GM18873 (cell line): ENCODE data around the gene SCN5A.
"Not testable (repeated sequence)": the region's sequence is repeated elsewhere in the genome, so short reads cannot be mapped to it uniquely, and the experiment has no call there.

Experiments
- ATAC-seq: cut with Tn5 transposase; IDR thresholded peaks from one replicate; pipeline ENCODE4 v1.9.1; 2021; ENCODE audit warnings: mild to moderate bottlenecking, moderate library complexity, moderate number of reproducible peaks; ENCODE audit not compliant: unreplicated experiment, low FRiP score

Gene SCN5A

DNA sequence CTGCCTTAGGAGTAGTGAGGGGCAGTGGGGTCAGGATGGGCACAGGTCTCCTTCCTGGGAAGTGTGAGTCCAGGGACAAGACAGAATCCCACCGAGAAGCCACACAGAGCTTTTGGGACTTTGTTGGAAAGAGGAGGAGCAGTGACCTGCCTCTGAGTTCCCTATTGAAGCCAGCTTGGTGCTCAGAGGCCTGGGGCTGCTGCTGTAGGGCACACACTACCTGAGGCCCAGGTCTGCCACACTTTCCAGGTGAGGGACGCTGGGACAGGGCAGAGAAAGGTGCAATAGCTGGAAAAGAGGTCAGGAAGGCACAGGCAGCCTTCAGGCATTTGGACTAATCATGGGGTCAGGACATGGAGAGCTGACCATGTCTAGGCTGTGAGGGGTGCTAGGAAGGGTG is 67.7 kb downstream of the SCN5A start:
- ATAC-seq: no peak

DNA sequence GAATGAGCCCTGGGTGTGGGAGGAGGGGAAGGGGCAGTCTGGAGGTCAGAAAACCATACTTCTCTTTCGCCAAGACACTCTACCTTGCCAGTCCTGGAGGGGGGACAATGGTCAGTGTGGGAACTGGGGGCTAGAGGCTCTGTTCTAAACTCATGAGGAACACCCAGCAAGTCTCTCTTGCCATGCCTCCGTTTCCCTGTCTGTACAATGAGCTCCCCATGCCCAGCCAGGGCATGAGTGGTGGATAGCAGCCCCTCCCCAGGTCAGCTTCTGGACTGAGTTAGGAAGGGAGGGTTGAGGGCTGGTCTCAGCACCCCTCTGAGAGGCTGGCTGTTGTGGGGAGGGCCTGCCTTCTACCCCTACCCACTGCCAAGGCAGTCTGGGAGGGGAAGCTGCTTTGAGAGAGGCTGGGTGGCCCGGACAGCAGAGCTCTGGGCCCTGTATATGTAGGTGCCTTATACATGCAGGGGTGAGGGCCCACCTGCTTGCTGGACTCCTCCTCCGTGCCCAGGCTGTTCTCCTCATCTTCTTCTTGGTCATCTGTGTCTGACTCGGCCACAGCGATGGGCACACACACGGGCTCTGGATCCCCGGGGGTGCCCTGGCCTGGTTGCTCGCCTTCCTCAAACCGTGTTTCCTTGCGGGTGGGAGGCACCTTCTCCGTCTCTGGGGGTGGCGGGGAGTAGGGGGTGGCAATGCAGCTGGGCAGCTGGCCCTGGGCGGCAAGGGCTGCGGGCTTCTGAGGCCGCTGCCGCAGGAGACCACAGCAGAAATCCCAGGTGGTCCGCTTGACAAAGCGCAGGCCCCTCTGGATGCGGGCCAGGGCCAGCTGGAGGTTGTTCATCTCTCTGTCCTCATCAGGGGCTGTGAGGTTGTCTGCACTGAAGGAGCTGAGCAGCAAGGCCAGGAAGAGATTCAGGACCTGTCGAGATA is 68.8 kb downstream of the SCN5A start:
- no peak for ATAC-seq

DNA sequence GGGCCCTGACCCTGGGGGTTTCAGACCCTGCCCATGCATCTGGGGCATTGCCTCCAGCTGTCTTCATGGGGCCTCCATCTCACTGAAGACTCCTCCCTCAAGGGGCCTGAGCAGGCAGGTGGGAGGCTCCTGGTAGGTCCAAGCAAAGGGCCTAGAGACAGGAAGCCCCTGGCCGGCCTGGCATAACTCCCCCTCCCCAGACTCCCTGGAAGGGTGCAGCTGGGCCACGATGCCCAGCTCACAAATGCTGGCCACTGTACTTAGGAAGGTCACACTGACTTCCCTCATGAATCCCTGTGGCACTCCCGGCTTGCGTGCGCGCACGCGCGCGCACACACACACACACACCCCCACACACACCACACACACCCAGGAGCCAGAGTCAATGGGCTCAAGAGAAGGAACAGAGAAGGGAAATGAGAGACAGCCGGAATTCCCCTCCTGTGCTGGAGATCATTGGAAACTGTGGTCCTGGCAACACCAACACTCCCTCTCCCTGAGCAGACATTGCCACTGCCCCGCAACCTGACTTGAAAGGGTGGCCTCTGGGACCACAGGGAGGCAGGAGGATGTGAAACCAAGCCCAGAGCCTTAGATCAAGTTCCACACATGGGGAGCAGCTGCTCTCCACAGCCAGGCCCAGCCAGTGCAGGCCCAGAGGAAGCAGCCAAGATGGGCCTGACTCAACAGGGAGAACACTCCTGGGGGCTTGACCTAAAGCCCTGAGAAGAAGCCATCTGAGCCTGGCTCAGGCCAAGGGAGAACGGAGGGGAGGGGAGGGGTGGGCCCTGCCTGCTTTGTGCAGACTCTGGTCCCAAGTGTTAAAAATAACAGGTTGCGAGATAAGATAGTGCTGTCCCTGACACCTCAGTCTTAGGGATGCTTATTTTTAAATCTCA is 69.7 kb downstream of the SCN5A start:
- no peak for ATAC-seq

DNA sequence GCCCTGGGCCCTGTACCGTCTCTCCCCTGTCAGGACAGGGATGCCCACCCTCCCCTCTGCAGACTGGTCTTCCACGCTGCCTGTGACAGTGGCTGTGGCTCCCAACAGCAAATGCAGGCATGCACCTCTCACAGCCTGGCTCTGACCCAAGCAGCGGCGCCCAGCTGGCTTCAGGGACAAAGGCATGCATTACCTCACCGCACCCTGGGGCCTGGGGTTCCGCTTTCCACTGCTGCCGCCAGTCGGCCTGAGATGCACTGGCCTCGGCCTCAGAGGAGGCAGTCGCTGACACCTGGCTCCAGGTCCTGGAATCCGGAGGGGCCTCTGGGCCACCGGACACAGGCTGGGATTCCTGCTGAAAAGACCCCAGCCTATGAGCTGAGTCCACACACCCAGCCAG is 70.3 kb downstream of the SCN5A start:
- no peak for ATAC-seq

DNA sequence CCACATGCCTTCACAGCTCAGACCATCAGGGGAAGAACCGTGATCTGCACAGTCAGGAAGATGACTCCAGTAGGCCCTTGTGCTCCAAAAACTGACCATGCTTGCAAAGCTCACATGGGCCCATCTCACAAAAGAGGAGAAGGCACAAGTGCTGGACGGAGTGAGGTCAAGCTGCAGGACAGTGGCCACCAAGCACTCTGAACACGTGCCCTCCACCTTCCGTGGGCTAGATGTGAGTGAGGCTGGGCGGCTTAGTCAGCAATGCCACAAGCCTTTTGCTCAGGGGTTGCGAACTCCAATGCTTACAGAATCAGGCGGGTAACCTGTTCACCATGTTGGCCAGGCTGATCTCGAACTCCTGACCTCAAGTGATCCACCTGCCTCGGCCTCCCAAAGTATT is 70.9 kb downstream of the SCN5A start:
- ATAC-seq: no peak

DNA sequence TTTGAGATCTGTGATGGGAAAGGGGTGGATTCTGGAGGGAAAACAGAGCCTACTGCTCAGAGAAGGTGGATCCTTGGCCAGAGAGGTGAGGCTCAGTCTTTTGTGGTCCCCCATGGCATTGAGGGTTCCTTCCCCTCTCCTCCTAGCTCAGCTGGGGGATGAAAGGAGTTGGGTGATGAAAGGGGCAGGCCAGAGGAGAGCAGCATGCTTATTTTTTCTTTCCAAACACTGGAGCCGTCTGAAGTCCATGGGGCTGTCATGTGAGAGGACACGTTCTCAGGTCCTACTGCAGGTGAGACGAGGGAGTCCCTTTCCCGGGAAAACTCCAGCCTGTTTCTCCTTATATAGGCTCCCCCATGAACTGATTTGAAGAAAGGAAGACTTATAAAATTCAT is 71.4 kb downstream of the SCN5A start:
- ATAC-seq: no peak

DNA sequence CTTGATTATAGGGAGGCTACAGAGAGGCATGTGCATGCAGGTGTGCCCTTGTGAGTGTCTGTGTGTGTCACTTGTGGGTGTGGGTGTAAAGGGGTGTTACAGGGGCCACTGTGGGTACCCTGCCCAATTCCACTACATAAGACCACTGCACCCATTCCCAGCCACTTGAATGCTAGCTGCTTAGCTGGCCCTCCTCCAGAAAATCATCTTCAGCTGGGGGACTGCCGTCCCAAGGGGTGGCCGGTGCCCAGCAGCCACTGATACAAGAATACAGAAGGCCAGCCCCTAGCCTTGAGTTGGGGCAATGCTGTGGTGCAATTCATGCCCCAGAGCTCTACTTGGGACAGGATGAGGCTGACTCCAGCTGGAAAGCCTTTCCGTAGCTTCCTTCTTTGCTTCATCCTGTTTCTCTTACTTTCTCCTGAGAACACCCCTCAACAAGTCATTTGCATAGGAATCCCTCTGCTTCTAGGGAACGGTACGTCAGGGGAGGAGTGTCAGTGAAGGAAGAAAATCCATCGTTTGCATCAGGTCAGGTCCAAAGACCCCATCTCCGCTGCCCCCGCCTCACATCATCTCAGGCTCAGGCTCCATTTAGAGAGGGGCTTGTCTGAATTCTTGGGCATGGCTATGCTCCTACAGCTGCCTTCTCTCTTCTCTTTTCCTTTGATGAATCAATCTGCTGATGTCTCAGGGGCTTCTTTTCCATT is 72.0 kb downstream of the SCN5A start:
- ATAC-seq: no peak

DNA sequence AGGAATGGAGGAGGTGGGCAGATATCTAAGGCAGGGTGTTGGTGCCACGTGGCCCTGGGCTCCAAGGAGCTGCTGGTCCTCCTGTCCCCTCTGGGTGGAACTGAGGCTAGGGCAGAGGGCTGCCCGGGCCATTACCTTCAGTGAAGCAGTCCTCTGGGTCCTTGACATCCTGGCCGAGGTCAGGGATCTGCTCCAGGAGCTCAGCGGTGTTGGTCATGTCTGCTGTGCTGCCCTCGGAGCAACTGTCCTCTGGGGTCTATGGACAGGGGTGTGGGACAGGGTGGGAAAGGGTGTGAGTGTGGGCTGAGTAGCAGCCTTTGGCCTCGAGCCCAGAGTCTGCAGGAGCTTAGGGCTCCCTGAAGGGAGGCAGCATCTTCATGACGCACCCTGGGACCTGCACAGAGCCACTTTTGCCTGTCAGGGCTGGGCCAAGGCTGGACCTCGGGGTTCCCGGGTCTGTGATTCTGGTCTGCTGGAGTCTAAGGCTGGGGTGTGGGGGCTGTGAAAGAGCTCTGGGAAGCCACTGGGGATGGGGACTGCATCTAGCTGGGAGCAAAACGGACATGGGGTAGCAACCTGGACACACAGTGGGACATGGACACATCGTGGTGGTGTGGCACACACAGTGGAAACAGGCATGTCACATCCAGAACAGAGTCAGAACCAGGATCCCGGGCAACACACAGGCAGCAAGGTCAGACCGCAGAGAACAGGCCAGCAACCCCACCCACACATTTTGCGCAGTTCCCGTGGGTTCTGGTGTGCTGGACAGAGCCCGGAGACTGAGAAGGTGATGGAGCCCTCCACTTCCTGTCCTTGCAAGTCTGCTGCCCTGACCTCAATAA is 72.7 kb downstream of the SCN5A start:
- no peak for ATAC-seq

DNA sequence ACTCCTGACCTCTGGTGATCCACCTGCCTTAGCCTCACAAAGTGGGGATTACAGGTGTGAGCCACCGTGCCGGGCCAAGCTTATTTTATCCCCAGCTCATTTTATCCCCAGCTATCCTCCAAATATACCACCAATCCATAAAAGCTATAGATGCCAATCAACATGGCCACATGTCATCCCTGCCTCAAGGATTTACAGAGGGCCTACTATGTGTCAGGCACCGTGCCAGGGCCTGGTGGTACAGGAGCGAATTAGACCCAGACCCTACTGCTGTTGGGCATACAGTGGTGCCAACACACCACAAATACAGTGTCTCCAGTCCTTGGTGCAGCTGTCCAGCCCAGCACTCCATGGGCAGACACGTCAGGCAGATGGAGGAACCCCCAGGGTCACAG is 73.4 kb downstream of the SCN5A start:
- ATAC-seq: no peak

DNA sequence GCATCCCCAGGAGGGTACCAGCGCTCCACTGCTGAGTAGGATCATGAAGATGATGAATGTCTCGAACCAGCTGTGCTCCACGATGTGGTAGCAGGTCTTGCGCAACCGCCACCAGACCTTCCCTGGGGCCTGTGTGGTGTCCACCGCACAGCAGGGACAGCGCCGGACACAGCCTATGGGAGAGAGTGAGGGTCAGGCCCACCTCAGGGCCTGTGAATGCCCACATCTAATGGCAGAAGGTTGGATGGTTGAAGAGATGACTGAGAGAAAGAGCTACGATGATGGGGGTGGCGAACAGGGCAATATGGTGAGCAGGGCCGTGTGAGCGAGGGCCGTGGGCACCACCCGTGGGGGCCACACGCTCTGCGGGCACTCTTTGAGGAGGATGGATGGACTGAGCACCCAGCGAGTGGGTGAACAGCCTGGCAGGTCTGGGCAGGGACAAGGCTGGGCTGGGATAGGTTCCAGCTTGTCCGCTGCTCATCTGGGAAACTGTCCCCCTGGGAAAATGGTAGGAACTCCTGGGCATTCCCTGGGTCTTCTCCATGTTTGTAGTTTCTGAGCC is 74.1 kb downstream of the SCN5A start:
- no peak for ATAC-seq

DNA sequence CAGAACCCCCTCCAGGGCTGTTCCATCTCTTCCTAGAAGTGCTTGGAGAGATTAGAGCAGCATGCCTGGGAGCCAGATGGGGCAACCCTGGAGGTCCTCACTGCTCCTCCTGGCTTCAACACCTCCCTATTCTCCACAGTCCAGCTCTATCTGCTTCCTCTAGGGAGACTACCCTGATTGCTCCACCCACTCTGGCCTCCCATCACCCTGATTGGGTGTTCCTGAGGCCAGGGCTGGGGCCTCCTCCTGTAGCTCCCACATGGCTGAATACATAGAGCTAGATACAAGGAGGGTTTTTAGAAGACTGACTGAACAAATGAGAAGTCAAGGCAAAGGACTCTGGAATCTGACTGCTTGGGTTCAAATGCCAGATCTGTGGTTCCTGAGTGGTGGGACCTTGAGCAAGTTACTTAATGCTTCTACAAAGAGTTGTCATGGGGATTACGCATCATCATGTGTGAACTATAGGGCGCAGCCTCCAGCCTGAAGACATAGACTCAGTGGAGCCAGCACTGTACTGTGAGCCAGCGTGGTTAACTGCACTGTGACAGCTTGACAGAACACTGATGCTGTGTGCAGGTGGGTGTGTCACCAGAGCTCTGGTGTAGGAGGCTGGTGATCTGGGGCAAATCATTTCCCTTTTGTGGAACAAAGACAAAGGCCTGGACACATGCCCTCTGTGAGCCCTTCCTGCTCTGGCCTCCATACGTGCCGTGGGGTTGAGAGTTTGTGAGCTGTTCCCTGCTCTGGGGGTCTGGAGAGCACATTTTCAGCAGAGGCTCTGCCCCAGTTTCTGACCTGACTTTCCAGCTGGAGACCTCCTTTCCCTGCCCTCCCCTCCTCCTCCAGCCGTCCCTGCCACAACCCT is 74.8 kb downstream of the SCN5A start:
- ATAC-seq: no peak

DNA sequence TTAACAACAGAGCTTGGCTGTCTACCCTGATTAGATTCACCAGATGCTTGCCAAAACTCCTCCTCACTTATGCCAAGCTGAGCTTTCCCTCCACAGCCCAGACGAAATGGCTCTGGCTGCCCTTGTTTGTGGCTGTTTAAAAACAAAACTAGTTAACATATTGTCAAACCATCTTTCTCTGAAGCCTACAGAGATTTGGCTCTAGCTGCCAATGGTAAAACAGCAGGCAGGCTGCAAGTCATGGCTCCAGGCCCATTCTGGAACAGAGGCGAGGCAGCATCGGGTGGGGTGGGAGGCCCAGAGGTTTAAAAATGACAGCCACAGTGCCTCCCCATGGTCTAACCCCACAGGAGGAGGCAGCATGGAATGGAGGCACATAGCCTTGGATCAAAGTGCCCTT is 75.9 kb downstream of the SCN5A start:
- no peak for ATAC-seq

DNA sequence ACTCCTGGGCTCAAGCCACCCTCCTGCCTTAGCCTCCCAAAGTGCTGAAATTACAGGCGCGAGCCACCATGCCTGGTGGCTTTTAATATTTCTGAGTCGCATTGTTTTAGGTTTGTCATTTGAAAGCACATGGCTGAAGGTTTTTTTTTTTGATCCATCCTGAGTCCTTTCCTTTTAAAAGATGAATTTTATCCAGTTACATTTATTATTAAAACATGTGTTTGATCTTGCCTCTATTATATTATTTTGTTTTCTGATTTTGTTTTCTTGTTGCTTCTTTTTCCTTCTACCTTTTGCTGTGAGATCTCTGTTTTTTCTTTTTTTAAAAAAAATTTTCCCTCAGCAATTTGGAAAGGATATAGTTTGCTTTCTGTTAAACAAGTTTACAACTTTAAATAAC is 76.4 kb downstream of the SCN5A start:
- no peak for ATAC-seq

DNA sequence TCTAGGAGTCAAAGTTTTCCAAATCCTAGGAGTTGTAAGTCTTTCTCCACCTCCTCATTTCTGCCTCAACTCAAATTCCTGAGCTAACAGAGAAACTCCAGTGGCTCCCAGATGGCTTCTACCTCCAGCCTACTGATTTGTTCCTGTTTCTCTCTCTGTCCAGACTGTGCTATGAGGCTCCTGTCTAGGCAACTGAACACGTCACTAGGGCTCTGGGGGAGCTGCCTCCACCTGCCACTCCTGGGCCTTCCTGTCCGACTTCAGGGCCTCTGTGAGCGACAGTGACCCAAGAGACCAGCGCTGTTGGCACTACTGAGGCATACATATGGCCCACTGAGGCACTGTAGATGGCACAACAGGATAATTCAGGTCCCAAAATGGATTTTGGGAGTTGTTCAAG is 82.0 kb downstream of the SCN5A start:
- no peak for ATAC-seq

DNA sequence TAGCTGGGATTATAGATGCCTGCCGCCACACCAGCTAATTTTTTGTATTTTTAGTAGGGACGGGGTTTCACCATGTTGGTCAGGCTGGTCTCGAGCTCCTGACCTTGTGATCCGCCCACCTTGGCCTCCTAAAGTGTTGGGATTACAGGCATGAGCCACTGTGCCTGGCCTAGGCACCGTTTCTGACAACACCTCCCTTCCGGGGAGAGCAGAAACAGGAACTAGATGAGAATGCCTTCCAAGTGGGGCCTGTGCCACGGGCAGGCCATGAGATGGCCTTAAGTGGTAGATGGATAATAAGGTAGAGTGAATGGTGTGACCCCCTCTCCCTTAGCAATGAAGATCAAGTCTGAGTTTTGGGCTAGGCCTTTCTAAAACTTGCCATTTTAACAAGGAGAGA is 82.7 kb downstream of the SCN5A start:
- ATAC-seq: not testable (repeated sequence)

DNA sequence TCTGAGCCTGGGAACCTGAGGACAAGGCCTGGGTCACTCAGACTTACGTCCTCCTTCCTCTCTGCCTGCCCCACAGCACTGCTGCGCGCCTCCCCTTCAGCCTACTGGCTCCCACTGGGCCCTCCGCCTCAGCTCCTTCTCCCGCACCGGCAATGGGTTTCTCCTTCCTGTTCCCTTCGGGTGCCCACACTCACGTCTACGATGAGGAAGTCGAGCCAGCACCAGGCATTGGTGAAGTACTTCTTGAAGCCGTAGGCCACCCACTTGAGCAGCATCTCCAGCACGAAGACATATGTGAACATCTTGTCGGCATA is 83.3 kb downstream of the SCN5A start:
- ATAC-seq: no peak

DNA sequence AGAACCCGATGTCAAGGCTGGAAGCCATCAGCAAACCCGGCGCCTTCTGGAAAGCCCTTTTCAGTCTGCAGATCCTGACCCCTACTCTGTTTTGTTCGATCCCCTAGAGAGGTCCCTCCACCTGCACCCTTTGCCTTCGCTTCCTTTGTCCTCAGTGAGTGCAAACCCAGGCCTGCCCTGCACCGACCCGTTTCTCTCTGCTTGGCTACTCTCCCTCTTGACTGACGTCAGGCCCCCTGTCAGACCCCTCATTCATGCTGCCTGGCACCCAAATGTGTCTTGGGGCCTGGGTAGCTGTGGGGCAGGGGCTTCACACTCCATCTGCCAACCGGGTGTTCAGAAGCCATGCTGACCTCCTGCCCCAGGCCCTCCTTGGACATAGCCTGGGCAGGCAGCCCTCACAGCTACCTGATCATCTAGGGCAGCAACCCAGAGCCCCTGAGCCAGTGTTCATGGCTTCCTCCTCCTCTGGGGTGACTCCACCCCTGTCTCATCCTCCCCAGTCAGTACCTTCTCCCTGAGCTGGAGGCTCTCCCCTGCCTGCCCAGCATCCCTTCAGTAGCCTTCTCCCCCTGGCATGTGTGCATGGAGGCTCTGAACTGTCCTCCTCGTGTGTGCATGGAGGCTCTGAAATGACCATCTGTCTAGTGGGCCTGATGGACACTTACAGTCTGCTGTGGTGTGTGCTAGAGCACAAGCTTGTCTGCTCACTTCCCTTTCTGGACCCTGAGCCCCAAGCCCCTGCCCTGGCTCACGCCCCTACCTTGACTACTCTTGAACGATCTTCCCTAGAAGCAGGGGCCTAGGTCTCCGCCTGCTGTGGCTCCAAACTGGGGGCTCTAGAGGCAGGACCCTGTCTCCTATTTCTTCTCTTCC is 83.9 kb downstream of the SCN5A start:
- no peak for ATAC-seq
